ENCODE data around the gene TMEM143.
A peak's percentile ranks its signal among the peaks of the same experiment; 100 is the strongest.

TMEM143 gene

GRCh38 chr19:48329167-48329891 lies 34.4 kb downstream of the TMEM143 start:
- TF ChIP-seq CTCF (IDR thresholded peaks at IDR 0.05; ENCODE audit: control insufficient read depth, extremely low read depth, insufficient read depth), result no peak
- no peak for DNase-seq (ENCODE audit: low read depth)
- H3K4me3 ChIP-seq (ENCODE audit: low read depth, low read length), result no peak overlapping the region

GRCh38 chr19:48325265-48325910 lies 38.4 kb downstream of the TMEM143 start, which contains the start of gene EMP3:
Gene EMP3 (plus strand): TSS chr19:48325552. CDS start chr19:48326845, 1,293 bp downstream.
- no peak for TF ChIP-seq CTCF (IDR thresholded peaks at IDR 0.05; ENCODE audit: control insufficient read depth, extremely low read depth, insufficient read depth)
- H3K4me3 ChIP-seq (ENCODE audit: low read depth, low read length), result no peak within 1 kb of the TSS
- DNase-seq (ENCODE audit: low read depth), result no peak

GRCh38 chr19:48321622-48322591 lies 41.8 kb downstream of the TMEM143 start:
- peak; percentile 74 for DNase-seq (ENCODE audit: low read depth)
- no peak for TF ChIP-seq CTCF (IDR thresholded peaks at IDR 0.05; ENCODE audit: control insufficient read depth, extremely low read depth, insufficient read depth)
- peak overlapping the region; percentile 57 for H3K4me3 ChIP-seq (ENCODE audit: low read depth, low read length)

- DNase-seq (ENCODE audit: low read depth), result peak; percentile 65
- H3K4me3 ChIP-seq (ENCODE audit: low read depth, low read length), result peak overlapping the region; percentile 57
- TF ChIP-seq CTCF (IDR thresholded peaks at IDR 0.05; ENCODE audit: control insufficient read depth, extremely low read depth, insufficient read depth), result no peak
Observed at GRCh38 chr19:48321372-48321621, 42.4 kb downstream of the TMEM143 start.

GRCh38 chr19:48319647-48320541 lies 43.8 kb downstream of the TMEM143 start:
- H3K4me3 ChIP-seq (ENCODE audit: low read depth, low read length), result no peak overlapping the region
- DNase-seq (ENCODE audit: low read depth), result no peak
- TF ChIP-seq CTCF (IDR thresholded peaks at IDR 0.05; ENCODE audit: control insufficient read depth, extremely low read depth, insufficient read depth), result peak; percentile 57

Measured in LNCaP clone FGC (cell line).